HepG2 (cell line): ENCODE data around the gene UPB1. TPM values are rescaled to one million over a fixed set of nuclear protein-coding genes. Genes with fewer than 3 reads are reported as not detected.

Experiments used
- BRCA1 ChIP-seq: sonication (generic); formaldehyde crosslinking; IDR thresholded peaks from 2 replicates; pipeline ENCODE4 v1.4.0; 2020; ENCODE audit warnings: missing genetic modification reagents
- CHD4 ChIP-seq: fragments of 200-600 bp; sonication (generic); IDR thresholded peaks from 2 replicates; pipeline ENCODE4 v1.7.0; 2017; ENCODE audit warnings: mild to moderate bottlenecking, low read length, borderline replicate concordance
- DR1 ChIP-seq: sonication (generic); formaldehyde crosslinking; IDR thresholded peaks from 2 replicates; pipeline ENCODE4 v1.8.0; 2021; ENCODE audit warnings: mild to moderate bottlenecking, missing genetic modification reagents, inconsistent platforms
- FOXO1 ChIP-seq: sonication (generic); formaldehyde crosslinking; IDR thresholded peaks from 2 replicates; pipeline ENCODE4 v1.4.0; 2020; ENCODE audit warnings: missing genetic modification reagents
- GLI4 ChIP-seq: sonication (generic); formaldehyde crosslinking; IDR thresholded peaks from 2 replicates; pipeline ENCODE4 v1.5.1; 2020; ENCODE audit warnings: missing genetic modification reagents, mild to moderate bottlenecking, moderate library complexity, borderline replicate concordance
- HNF1A ChIP-seq, 2 experiments: sonication (generic) in 1 of 2; formaldehyde crosslinking in 1 of 2; IDR thresholded peaks; 2 replicates each; pipeline versions ENCODE4 v1.4.0 to v1.6.1; 2016 to 2020; ENCODE audit warnings: borderline replicate concordance in 1 of 2, low read depth in 1 of 2, mild to moderate bottlenecking in 1 of 2, missing genetic modification reagents in 1 of 2
- HNF4A ChIP-seq: sonication (generic); formaldehyde crosslinking; IDR thresholded peaks from 2 replicates; pipeline ENCODE4 v1.4.0; 2020; ENCODE audit warnings: missing genetic modification reagents
- HNRNPL ChIP-seq: fragments of 200-400 bp; formaldehyde crosslinking; IDR thresholded peaks from 2 replicates; pipeline ENCODE4 v1.6.1; 2017; ENCODE audit warnings: mild to moderate bottlenecking, low read depth, low read length
- JARID2 ChIP-seq: sonication (generic); formaldehyde crosslinking; IDR thresholded peaks from 2 replicates; pipeline ENCODE4 v1.8.1; 2023; ENCODE audit warnings: missing genetic modification reagents, inconsistent platforms; ENCODE audit not compliant: insufficient replicate concordance
- KDM5A ChIP-seq: fragments of 200-600 bp; sonication (generic); IDR thresholded peaks from 2 replicates; pipeline ENCODE4 v1.7.0; 2018; ENCODE audit warnings: antibody characterized with exemption, mild to moderate bottlenecking, low read length, borderline replicate concordance
- MBNL3 ChIP-seq: fragments of 250-450 bp; sonication (Bioruptor Pico); conservative IDR thresholded peaks from 2 replicates; pipeline ENCODE4 v1.8.0; 2022; ENCODE audit warnings: mild to moderate bottlenecking, inconsistent platforms
- MTA3 ChIP-seq: sonication (generic); formaldehyde crosslinking; IDR thresholded peaks from 2 replicates; pipeline ENCODE4 v1.4.0; 2020; ENCODE audit warnings: missing genetic modification reagents
- MTF2 ChIP-seq: sonication (generic); formaldehyde crosslinking; IDR thresholded peaks from 2 replicates; pipeline ENCODE4 v1.5.0; 2020; ENCODE audit warnings: missing genetic modification reagents, borderline replicate concordance
- PBX2 ChIP-seq: IDR thresholded peaks from 2 replicates; pipeline ENCODE4 v1.6.1; 2016; ENCODE audit warnings: control low read depth
- RELA ChIP-seq: sonication (generic); formaldehyde crosslinking; IDR thresholded peaks from 2 replicates; pipeline ENCODE4 v1.4.0; 2020; ENCODE audit warnings: missing genetic modification reagents
- RFX1 ChIP-seq: fragments of 450-650 bp; IDR thresholded peaks from 2 replicates; pipeline ENCODE4 v1.6.1; 2017
- RFXAP ChIP-seq: sonication (generic); formaldehyde crosslinking; IDR thresholded peaks from 2 replicates; pipeline ENCODE4 v1.4.0; 2020; ENCODE audit warnings: missing genetic modification reagents, borderline replicate concordance
- ZBTB21 ChIP-seq: sonication (generic); formaldehyde crosslinking; IDR thresholded peaks from 2 replicates; pipeline ENCODE4 v1.4.0; 2020; ENCODE audit warnings: missing genetic modification reagents
- ZBTB3 ChIP-seq: sonication (generic); formaldehyde crosslinking; IDR thresholded peaks from 2 replicates; pipeline ENCODE4 v1.4.0; 2020; ENCODE audit warnings: low read depth, mild to moderate bottlenecking, moderate library complexity, missing genetic modification reagents, borderline replicate concordance
- ZFAT ChIP-seq: sonication (generic); formaldehyde crosslinking; conservative IDR thresholded peaks from 2 replicates; pipeline ENCODE4 v1.8.1; 2023; ENCODE audit warnings: missing genetic modification reagents, inconsistent platforms
- ZNF18 ChIP-seq: sonication (generic); formaldehyde crosslinking; IDR thresholded peaks from 2 replicates; pipeline ENCODE4 v1.8.0; 2022; ENCODE audit warnings: mild to moderate bottlenecking, missing genetic modification reagents; ENCODE audit not compliant: insufficient replicate concordance
- ZNF263 ChIP-seq: sonication (generic); formaldehyde crosslinking; IDR thresholded peaks from 2 replicates; pipeline ENCODE4 v1.4.0; 2020; ENCODE audit warnings: missing genetic modification reagents
- ZNF33B ChIP-seq: sonication (generic); formaldehyde crosslinking; IDR thresholded peaks from 2 replicates; pipeline ENCODE4 v1.5.1; 2020; ENCODE audit warnings: mild to moderate bottlenecking, missing genetic modification reagents
- ZNF652 ChIP-seq: IDR thresholded peaks from 2 replicates; pipeline ENCODE4 v1.6.1; 2016; ENCODE audit warnings: low read depth, borderline replicate concordance
- ZNF766 ChIP-seq: sonication (generic); formaldehyde crosslinking; IDR thresholded peaks from 2 replicates; pipeline ENCODE4 v1.5.0; 2020; ENCODE audit warnings: missing genetic modification reagents, borderline replicate concordance
- polyA plus RNA-seq, 8 experiments: library from polyadenylated mRNA; depleted of rRNA in 3 of 8; stranded (reverse) in 7 of 8; unstranded in 1 of 8; fragments of >200 nt; fragmentation: Illumina TruSeq in 4 of 8; extraction: Trizol in 4 of 8; gene quantifications; 2 replicates each; pipeline versions ENCODE4 v1.2.1 to v1.2.3, GENCODE V29; 2011 to 2016; ENCODE audit warnings: low read depth in 4 of 8, missing spikeins in 1 of 8, mixed read lengths in 1 of 8; ENCODE audit not compliant: insufficient read depth in 1 of 8
- total RNA-seq, 5 experiments: library from RNA; depleted of rRNA; stranded (reverse); fragments of >200 nt; fragmentation: Illumina TruSeq; extraction: Trizol; gene quantifications; 2 replicates each; pipeline ENCODE4 v1.2.3, GENCODE V29; 2016; ENCODE audit warnings: low read depth in 1 of 5

Gene UPB1
- total and polyA plus RNA-seq, 2 of the 13 experiments (the other 11 are each of a cell fraction or from before 2014, with no cell fraction given): 0.38 to 1.2 TPM

- no peak for TF ChIP-seq ZFAT
- TF ChIP-seq RELA (CRISPR knock-in tag): no peak
- 0 out of 2 replicates have a peak, but pooled peaks have one; percentile 6 for TF ChIP-seq HNRNPL
- no peak for TF ChIP-seq ZNF766 (CRISPR knock-in tag)
- TF ChIP-seq ZNF652: no peak
- TF ChIP-seq JARID2 (CRISPR knock-in tag): no peak
- TF ChIP-seq MTF2 (CRISPR knock-in tag): no peak
- TF ChIP-seq RFXAP (CRISPR knock-in tag): no peak
- no peak for TF ChIP-seq PBX2 (CRISPR knock-in tag)
- TF ChIP-seq BRCA1 (CRISPR knock-in tag): no peak
- no peak for TF ChIP-seq ZNF18 (CRISPR knock-in tag)
- TF ChIP-seq KDM5A: no peak
- no peak for TF ChIP-seq MTA3 (CRISPR knock-in tag)
- TF ChIP-seq DR1 (CRISPR knock-in tag): 0 out of 2 replicates have a peak, but pooled peaks have one; percentile 20
- TF ChIP-seq ZBTB3: no peak
- 0 out of 2 replicates have a peak, but pooled peaks have one; percentile 7 for TF ChIP-seq HNF1A (IDR thresholded peaks at IDR 0.05; ENCODE audit: low read depth)
- TF ChIP-seq HNF1A (CRISPR knock-in tag; IDR thresholded peaks at IDR 0.05; ENCODE audit: borderline replicate concordance): no peak
- no peak for TF ChIP-seq CHD4
- 0 out of 2 replicates have a peak, but pooled peaks have one; percentile 1 for TF ChIP-seq ZNF263 (CRISPR knock-in tag)
- no peak for TF ChIP-seq RFX1
- TF ChIP-seq FOXO1: no peak
- TF ChIP-seq ZNF33B (CRISPR knock-in tag): no peak
- TF ChIP-seq GLI4 (CRISPR knock-in tag): no peak
- TF ChIP-seq ZBTB21 (CRISPR knock-in tag): no peak
- no peak for TF ChIP-seq HNF4A (CRISPR knock-in tag)
- no peak for TF ChIP-seq MBNL3 (CRISPR knock-in tag)
Observed at GRCh38 chr22:24499706-24500276, 4.7 kb downstream of the UPB1 start (continued).
